Erythroblast (primary cell): ENCODE results near the gene ZFYVE19.

ENCODE experiments used
- GATA1 ChIP-seq: IDR thresholded peaks from 2 replicates; pipeline ENCODE4 v1.6.1; 2011; ENCODE audit warnings: low read depth, mild to moderate bottlenecking, control low read depth, low read length, moderate library complexity
- POLR2A ChIP-seq: IDR thresholded peaks from 2 replicates; pipeline ENCODE4 v1.6.1; 2011; ENCODE audit warnings: mild to moderate bottlenecking, low read length

DNA sequence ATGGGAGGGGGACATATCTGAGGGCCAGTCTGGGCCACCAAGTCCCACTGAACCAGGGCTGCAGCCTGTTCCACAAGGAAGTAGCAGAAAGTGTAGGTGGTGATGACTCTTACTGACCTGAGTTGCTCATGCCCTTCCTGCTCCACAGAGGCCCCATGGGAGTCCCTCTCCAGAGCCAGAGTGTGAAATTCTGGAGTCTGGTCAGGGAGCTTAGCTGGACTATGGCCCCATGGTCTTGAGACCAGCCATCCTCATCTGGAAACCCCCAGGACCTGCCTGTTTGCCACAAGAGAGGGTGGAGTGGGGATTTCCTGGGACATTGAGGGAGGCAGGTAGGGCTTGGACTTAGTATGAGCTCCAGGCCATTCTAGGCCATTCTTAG lies 39.9 kb downstream of the ZFYVE19 start:
- TF ChIP-seq POLR2A: no peak
- TF ChIP-seq GATA1: no peak
